ENCODE results near the gene SLC9A6.

Gene SLC9A6

DNA sequence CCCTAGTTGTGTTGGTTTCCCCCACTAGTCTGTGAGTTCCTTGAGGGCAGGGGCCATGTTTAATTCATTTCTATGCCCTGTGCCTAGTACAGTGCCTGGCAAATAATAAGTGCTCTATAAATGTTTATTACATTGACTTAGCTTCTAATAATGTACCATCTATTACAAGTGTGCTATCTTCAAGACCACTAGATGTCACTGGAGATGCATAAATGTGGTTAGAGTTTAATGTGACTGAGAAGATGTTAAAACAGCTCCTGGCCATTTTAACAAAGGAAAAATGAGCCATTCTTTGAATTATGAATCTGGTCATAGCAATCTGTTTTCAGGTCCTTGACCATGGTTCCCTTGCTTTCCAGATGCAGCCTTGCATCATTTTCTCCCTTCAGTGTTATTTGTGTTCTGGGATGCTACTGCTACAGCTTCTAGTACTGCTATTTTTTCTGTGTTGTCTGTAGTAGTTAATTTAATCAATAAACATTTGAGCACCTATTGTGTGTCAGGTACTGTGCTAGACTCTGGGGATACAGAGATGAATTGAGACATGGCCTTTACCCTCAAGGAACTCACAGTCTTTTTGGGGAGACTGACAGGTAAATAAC lies 43.2 kb downstream of the SLC9A6 start:
- Histone ChIP-seq H3K4me1 (ENCODE audit: control insufficient read depth, insufficient read depth, low read length) (no peaks in the 10 kb centered on the region), H3K9ac (ENCODE audit: low read length) (no peak overlapping the region), H3K27ac (ENCODE audit: low read depth, low read length) (no peak overlapping the region), H3K36me3 (ENCODE audit: control insufficient read depth, insufficient read depth, low read length) (peaks cover 38% of the 10 kb centered on the region), H3K9me3 (ENCODE audit: control insufficient read depth, insufficient read depth, low read depth, low read length) (no peaks in the 10 kb centered on the region), H3K4me3 (ENCODE audit: low read depth, low read length) (no peak overlapping the region), H3K27me3 (ENCODE audit: control insufficient read depth, insufficient read depth, low read length) (no peaks in the 10 kb centered on the region; the same call in 1 of the 2 replicates)

- Histone ChIP-seq H3K4me1 (ENCODE audit: control insufficient read depth, insufficient read depth, low read length) (no peaks in the 10 kb centered on the region), H3K36me3 (ENCODE audit: control insufficient read depth, insufficient read depth, low read length) (peaks cover 39% of the 10 kb centered on the region), H3K9me3 (ENCODE audit: control insufficient read depth, insufficient read depth, low read depth, low read length) (no peaks in the 10 kb centered on the region), H3K27ac (ENCODE audit: low read depth, low read length) (no peak overlapping the region), H3K9ac (ENCODE audit: low read length) (no peak overlapping the region), H3K27me3 (ENCODE audit: control insufficient read depth, insufficient read depth, low read length) (no peaks in the 10 kb centered on the region; the same call in 1 of the 2 replicates), H3K4me3 (ENCODE audit: low read depth, low read length) (no peak overlapping the region)
Observed at GRCh38 chrX:136029766-136030165, 44.5 kb downstream of the SLC9A6 start.

DNA sequence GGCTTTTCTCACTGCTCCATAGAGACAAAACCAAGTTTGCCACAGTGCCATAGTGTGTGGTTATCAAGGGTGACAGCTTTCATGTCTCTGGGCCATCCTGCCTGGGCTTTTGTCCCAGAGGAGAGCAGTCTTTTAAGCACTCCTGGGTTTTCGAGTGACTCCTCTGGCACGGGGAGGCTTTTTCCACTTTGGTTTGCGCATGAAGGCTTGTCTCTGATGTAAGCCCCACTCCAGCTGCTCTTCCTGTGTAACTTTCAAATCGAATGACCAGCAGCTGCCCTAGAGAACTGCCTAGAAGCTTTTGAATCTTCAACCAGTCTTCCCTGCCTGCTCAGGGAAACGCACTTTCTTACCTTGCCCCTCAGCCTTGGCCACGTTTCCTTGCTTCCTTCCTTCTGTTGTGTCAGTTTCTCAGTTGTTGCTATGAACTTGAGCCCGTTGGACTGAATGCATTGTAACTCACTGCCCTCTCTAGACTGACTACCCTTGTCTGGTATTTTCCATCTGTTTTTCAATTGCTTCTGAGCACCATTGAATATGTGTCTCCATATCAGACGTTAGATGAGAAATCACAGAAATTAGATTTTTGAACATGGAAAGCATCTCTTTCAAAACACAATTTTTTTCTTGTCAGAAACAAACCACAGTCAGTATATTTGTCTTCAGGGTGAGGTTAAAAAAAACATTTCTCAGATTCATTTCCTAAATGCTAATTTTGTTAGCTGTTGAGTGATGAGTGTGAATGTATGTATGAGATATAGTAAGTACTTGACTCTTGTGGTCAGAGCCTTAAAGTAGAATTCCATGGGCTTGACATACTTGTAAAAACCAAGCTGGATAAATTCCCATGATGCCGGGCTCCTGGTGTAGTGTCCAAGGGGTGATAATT lies 45.3 kb downstream of the SLC9A6 start:
- no peak overlapping the region for H3K4me3 ChIP-seq (ENCODE audit: low read depth, low read length)
- no peaks in the 10 kb centered on the region; the same call in 1 of the 2 replicates for H3K27me3 ChIP-seq (ENCODE audit: control insufficient read depth, insufficient read depth, low read length)
- peaks cover 33% of the 10 kb centered on the region for H3K36me3 ChIP-seq (ENCODE audit: control insufficient read depth, insufficient read depth, low read length)
- no peaks in the 10 kb centered on the region for H3K9me3 ChIP-seq (ENCODE audit: control insufficient read depth, insufficient read depth, low read depth, low read length)
- H3K4me1 ChIP-seq (ENCODE audit: control insufficient read depth, insufficient read depth, low read length): no peaks in the 10 kb centered on the region
- H3K9ac ChIP-seq (ENCODE audit: low read length): no peak overlapping the region
- H3K27ac ChIP-seq (ENCODE audit: low read depth, low read length): no peak overlapping the region

DNA sequence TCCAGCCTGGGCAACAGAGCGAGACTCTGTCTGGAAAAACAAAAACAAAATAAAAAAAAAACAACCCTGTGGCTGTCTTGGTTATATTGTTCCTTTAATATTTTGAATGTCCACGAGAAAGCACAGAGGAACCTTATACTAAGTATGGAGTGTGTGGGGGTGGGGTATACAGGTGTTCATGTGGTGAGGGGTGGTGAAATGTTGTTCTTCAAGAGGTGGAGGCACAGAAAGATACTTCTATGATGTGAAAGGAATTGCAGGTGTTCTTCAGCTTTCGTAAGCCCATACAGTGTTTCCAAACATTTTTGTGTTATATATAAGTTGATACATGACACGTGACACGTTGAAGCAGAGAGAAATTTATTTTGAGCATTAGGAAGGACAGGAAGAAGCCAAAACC lies 46.4 kb downstream of the SLC9A6 start:
- Histone ChIP-seq H3K36me3 (ENCODE audit: control insufficient read depth, insufficient read depth, low read length) (peaks cover 33% of the 10 kb centered on the region), H3K4me3 (ENCODE audit: low read depth, low read length) (no peak overlapping the region), H3K9me3 (ENCODE audit: control insufficient read depth, insufficient read depth, low read depth, low read length) (no peaks in the 10 kb centered on the region), H3K27me3 (ENCODE audit: control insufficient read depth, insufficient read depth, low read length) (no peaks in the 10 kb centered on the region; the same call in 1 of the 2 replicates), H3K9ac (ENCODE audit: low read length) (no peak overlapping the region), H3K4me1 (ENCODE audit: control insufficient read depth, insufficient read depth, low read length) (no peaks in the 10 kb centered on the region), H3K27ac (ENCODE audit: low read depth, low read length) (no peak overlapping the region)

GRCh38 chrX:136032370-136032769 lies 47.1 kb downstream of the SLC9A6 start:
- Histone ChIP-seq H3K27me3 (ENCODE audit: control insufficient read depth, insufficient read depth, low read length) (no peaks in the 10 kb centered on the region; the same call in 1 of the 2 replicates), H3K27ac (ENCODE audit: low read depth, low read length) (no peak overlapping the region), H3K4me3 (ENCODE audit: low read depth, low read length) (no peak overlapping the region), H3K4me1 (ENCODE audit: control insufficient read depth, insufficient read depth, low read length) (no peaks in the 10 kb centered on the region), H3K9me3 (ENCODE audit: control insufficient read depth, insufficient read depth, low read depth, low read length) (no peaks in the 10 kb centered on the region), H3K36me3 (ENCODE audit: control insufficient read depth, insufficient read depth, low read length) (peaks cover 33% of the 10 kb centered on the region), H3K9ac (ENCODE audit: low read length) (no peak overlapping the region)

- Histone ChIP-seq H3K4me3 (ENCODE audit: low read depth, low read length) (no peak overlapping the region), H3K36me3 (ENCODE audit: control insufficient read depth, insufficient read depth, low read length) (peaks cover 28% of the 10 kb centered on the region), H3K9ac (ENCODE audit: low read length) (no peak overlapping the region), H3K9me3 (ENCODE audit: control insufficient read depth, insufficient read depth, low read depth, low read length) (no peaks in the 10 kb centered on the region), H3K4me1 (ENCODE audit: control insufficient read depth, insufficient read depth, low read length) (no peaks in the 10 kb centered on the region), H3K27me3 (ENCODE audit: control insufficient read depth, insufficient read depth, low read length) (no peaks in the 10 kb centered on the region; the same call in 1 of the 2 replicates), H3K27ac (ENCODE audit: low read depth, low read length) (no peak overlapping the region)
Observed at GRCh38 chrX:136034668-136035067, 49.4 kb downstream of the SLC9A6 start.

DNA sequence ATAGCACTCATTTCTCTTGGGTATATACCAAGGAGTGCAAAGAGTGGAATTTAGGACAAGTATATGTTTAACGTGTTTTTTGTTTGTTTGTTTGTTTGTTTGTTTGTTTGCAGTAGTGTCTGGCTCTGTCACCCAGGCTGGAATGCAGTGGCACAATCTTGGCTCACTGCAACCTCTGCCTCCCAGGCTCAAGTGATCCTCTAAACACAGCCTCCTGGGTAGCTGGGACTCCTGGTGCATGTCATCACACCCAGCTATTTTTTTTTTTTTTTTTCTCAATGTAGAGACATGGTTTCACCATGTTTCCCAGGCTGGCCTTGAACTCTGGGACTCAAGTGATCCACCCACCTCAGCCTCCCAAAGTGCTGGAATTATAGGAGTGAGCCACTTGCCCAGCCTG lies 50.4 kb downstream of the SLC9A6 start:
- H3K36me3 ChIP-seq (ENCODE audit: control insufficient read depth, insufficient read depth, low read length): peaks cover 22% of the 10 kb centered on the region

GRCh38 chrX:136039485-136039884 lies 54.2 kb downstream of the SLC9A6 start:
- H3K4me1 ChIP-seq (ENCODE audit: control insufficient read depth, insufficient read depth, low read length): no peaks in the 10 kb centered on the region

More for the DNA sequence above, 50.4 kb downstream of the SLC9A6 start:
- Histone ChIP-seq H3K27me3 (ENCODE audit: control insufficient read depth, insufficient read depth, low read length) (no peaks in the 10 kb centered on the region; the same call in 1 of the 2 replicates), H3K9ac (ENCODE audit: low read length) (no peak overlapping the region), H3K4me3 (ENCODE audit: low read depth, low read length) (no peak overlapping the region), H3K9me3 (ENCODE audit: control insufficient read depth, insufficient read depth, low read depth, low read length) (no peaks in the 10 kb centered on the region), H3K27ac (ENCODE audit: low read depth, low read length) (no peak overlapping the region), H3K4me1 (ENCODE audit: control insufficient read depth, insufficient read depth, low read length) (no peaks in the 10 kb centered on the region)

GRCh38 chrX:136039968-136040367 lies 54.7 kb downstream of the SLC9A6 start:
- Histone ChIP-seq H3K4me3 (ENCODE audit: low read depth, low read length) (no peak overlapping the region), H3K9me3 (ENCODE audit: control insufficient read depth, insufficient read depth, low read depth, low read length) (no peaks in the 10 kb centered on the region), H3K4me1 (ENCODE audit: control insufficient read depth, insufficient read depth, low read length) (no peaks in the 10 kb centered on the region), H3K9ac (ENCODE audit: low read length) (no peak overlapping the region), H3K27me3 (ENCODE audit: control insufficient read depth, insufficient read depth, low read length) (no peaks in the 10 kb centered on the region; the same call in 1 of the 2 replicates), H3K27ac (ENCODE audit: low read depth, low read length) (no peak overlapping the region), H3K36me3 (ENCODE audit: control insufficient read depth, insufficient read depth, low read length) (peaks cover 25% of the 10 kb centered on the region)

More at GRCh38 chrX:136039485-136039884, 54.2 kb downstream of the SLC9A6 start:
- no peaks in the 10 kb centered on the region for H3K9me3 ChIP-seq (ENCODE audit: control insufficient read depth, insufficient read depth, low read depth, low read length)
- no peak overlapping the region for H3K9ac ChIP-seq (ENCODE audit: low read length)
- no peak overlapping the region for H3K4me3 ChIP-seq (ENCODE audit: low read depth, low read length)
- peaks cover 23% of the 10 kb centered on the region for H3K36me3 ChIP-seq (ENCODE audit: control insufficient read depth, insufficient read depth, low read length)
- no peak overlapping the region for H3K27ac ChIP-seq (ENCODE audit: low read depth, low read length)
- H3K27me3 ChIP-seq (ENCODE audit: control insufficient read depth, insufficient read depth, low read length): no peaks in the 10 kb centered on the region; the same call in 1 of the 2 replicates

- Histone ChIP-seq H3K36me3 (ENCODE audit: control insufficient read depth, insufficient read depth, low read length) (peaks cover 29% of the 10 kb centered on the region), H3K27me3 (ENCODE audit: control insufficient read depth, insufficient read depth, low read length) (no peaks in the 10 kb centered on the region; the same call in 1 of the 2 replicates), H3K9me3 (ENCODE audit: control insufficient read depth, insufficient read depth, low read depth, low read length) (no peaks in the 10 kb centered on the region), H3K9ac (ENCODE audit: low read length) (no peak overlapping the region), H3K27ac (ENCODE audit: low read depth, low read length) (no peak overlapping the region), H3K4me1 (ENCODE audit: control insufficient read depth, insufficient read depth, low read length) (no peaks in the 10 kb centered on the region), H3K4me3 (ENCODE audit: low read depth, low read length) (no peak overlapping the region)
Observed at GRCh38 chrX:136041254-136041812, 56.1 kb downstream of the SLC9A6 start.

GRCh38 chrX:136045008-136045407 lies 59.8 kb downstream of the SLC9A6 start:
- no peak overlapping the region for H3K27ac ChIP-seq (ENCODE audit: low read depth, low read length)
- H3K36me3 ChIP-seq (ENCODE audit: control insufficient read depth, insufficient read depth, low read length): peaks cover 26% of the 10 kb centered on the region

More at GRCh38 chrX:136045008-136045407, 59.8 kb downstream of the SLC9A6 start:
- H3K9me3 ChIP-seq (ENCODE audit: control insufficient read depth, insufficient read depth, low read depth, low read length): no peaks in the 10 kb centered on the region
- H3K27me3 ChIP-seq (ENCODE audit: control insufficient read depth, insufficient read depth, low read length): no peaks in the 10 kb centered on the region; the same call in 1 of the 2 replicates
- no peak overlapping the region for H3K4me3 ChIP-seq (ENCODE audit: low read depth, low read length)
- no peak overlapping the region for H3K9ac ChIP-seq (ENCODE audit: low read length)
- H3K4me1 ChIP-seq (ENCODE audit: control insufficient read depth, insufficient read depth, low read length): peaks cover 3% of the 10 kb centered on the region; the same call in 1 of the 2 replicates

Data from HUES6 (cell line).